ENCODE data around the gene PPP1R16B.
"Not testable (repeated sequence)": the region's sequence is repeated elsewhere in the genome, so short reads cannot be mapped to it uniquely, and the experiment has no call there.

The PPP1R16B gene

GRCh38 chr20:38854654-38855066 is 49.2 kb downstream of the PPP1R16B start:
- no peak for DNase-seq

GRCh38 chr20:38855356-38855755 is 49.9 kb downstream of the PPP1R16B start:
- DNase-seq, result peak in 1 of 2 experiments; percentile 11

GRCh38 chr20:38856570-38856969 is 51.1 kb downstream of the PPP1R16B start:
- no peak for DNase-seq

GRCh38 chr20:38857703-38858102 is 52.2 kb downstream of the PPP1R16B start:
- DNase-seq, result peak in 1 of 2 experiments; percentile 13

GRCh38 chr20:38859070-38859690 is 53.7 kb downstream of the PPP1R16B start:
- peak in 1 of 2 experiments; percentile 59 for DNase-seq

- not testable (repeated sequence) for DNase-seq
Measured at GRCh38 chr20:38859857-38860256, 54.4 kb downstream of the PPP1R16B start.

GRCh38 chr20:38861071-38861401 is 55.5 kb downstream of the PPP1R16B start:
- DNase-seq, result no peak

GRCh38 chr20:38862226-38862625 is 56.7 kb downstream of the PPP1R16B start:
- DNase-seq, result no peak

GRCh38 chr20:38863024-38863851 is 57.7 kb downstream of the PPP1R16B start:
- peak; percentile 62 to 73 for DNase-seq

- no peak for DNase-seq
Measured at GRCh38 chr20:38864662-38865061, 59.2 kb downstream of the PPP1R16B start.

GRCh38 chr20:38866265-38867061 is 61.0 kb downstream of the PPP1R16B start:
- no peak for DNase-seq

GRCh38 chr20:38867062-38867359 is 61.5 kb downstream of the PPP1R16B start:
- DNase-seq, result no peak

GRCh38 chr20:38870733-38871559 is 65.4 kb downstream of the PPP1R16B start:
- DNase-seq, result peak in 1 of 2 experiments; percentile 75

GRCh38 chr20:38871560-38871953 is 66.1 kb downstream of the PPP1R16B start:
- DNase-seq, result no peak

GRCh38 chr20:38872036-38872435 is 66.5 kb downstream of the PPP1R16B start:
- DNase-seq, result no peak

GRCh38 chr20:38872491-38873049 is 67.1 kb downstream of the PPP1R16B start:
- DNase-seq, result no peak

GRCh38 chr20:38873050-38873581 is 67.6 kb downstream of the PPP1R16B start:
- DNase-seq, result peak; percentile 88 to 89

GRCh38 chr20:38874460-38875174 is 69.1 kb downstream of the PPP1R16B start:
- peak in 1 of 2 experiments; percentile 48 for DNase-seq

- peak in 1 of 2 experiments; percentile 68 for DNase-seq
Measured at GRCh38 chr20:38875175-38875993, 69.9 kb downstream of the PPP1R16B start.

- DNase-seq, result no peak
Measured at GRCh38 chr20:38877483-38877882, 72.0 kb downstream of the PPP1R16B start.

GRCh38 chr20:38878866-38879265 is 73.4 kb downstream of the PPP1R16B start:
- no peak for DNase-seq

Data from activated T-cell treated with anti-CD3 and anti-CD28 coated beads, Interleukin-2, amount 50 U/mL, for 48 hours (primary cell).